ENCODE results near the gene TCF12.

Gene TCF12

DNA sequence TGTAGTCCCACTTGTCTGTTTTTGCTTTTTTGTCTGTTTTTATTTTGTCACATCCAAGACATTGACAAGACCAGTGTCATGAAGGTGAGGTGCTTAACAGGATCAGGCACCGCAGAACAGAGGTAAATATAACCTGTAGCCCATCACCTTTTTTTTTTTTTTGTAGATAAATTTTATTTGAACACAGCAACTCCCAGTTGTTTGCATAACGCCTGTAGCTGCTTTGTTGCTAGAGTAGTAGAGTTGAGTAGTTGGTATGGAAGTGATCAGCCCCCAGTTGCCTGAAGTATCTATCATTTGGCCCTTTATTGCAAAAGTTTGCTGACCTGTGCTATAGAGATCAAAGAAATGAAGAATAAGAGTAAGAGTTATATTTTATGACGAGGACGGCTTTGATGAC, 135.0 kb downstream of the TCF12 start:
- H3K27ac ChIP-seq (replicated peaks): no peak overlapping the region
- no peak overlapping the region for H3K4me3 ChIP-seq (replicated peaks; ENCODE audit: insufficient read depth, low read length)
- TF ChIP-seq, protein P1, sequence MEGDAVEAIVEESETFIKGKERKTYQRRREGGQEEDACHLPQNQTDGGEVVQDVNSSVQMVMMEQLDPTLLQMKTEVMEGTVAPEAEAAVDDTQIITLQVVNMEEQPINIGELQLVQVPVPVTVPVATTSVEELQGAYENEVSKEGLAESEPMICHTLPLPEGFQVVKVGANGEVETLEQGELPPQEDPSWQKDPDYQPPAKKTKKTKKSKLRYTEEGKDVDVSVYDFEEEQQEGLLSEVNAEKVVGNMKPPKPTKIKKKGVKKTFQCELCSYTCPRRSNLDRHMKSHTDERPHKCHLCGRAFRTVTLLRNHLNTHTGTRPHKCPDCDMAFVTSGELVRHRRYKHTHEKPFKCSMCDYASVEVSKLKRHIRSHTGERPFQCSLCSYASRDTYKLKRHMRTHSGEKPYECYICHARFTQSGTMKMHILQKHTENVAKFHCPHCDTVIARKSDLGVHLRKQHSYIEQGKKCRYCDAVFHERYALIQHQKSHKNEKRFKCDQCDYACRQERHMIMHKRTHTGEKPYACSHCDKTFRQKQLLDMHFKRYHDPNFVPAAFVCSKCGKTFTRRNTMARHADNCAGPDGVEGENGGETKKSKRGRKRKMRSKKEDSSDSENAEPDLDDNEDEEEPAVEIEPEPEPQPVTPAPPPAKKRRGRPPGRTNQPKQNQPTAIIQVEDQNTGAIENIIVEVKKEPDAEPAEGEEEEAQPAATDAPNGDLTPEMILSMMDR (IDR thresholded peaks at IDR 0.05; ENCODE audit: insufficient read depth, low read length): no peak
- TF ChIP-seq SPI1 (IDR thresholded peaks at IDR 0.05; ENCODE audit: borderline replicate concordance, low read depth) (no peak), POLR2AphosphoS5 (IDR thresholded peaks at IDR 0.05; ENCODE audit: low read depth) (no peak), GABPA (IDR thresholded peaks at IDR 0.05; ENCODE audit: low read depth) (no peak)
- TF ChIP-seq, protein P2, sequence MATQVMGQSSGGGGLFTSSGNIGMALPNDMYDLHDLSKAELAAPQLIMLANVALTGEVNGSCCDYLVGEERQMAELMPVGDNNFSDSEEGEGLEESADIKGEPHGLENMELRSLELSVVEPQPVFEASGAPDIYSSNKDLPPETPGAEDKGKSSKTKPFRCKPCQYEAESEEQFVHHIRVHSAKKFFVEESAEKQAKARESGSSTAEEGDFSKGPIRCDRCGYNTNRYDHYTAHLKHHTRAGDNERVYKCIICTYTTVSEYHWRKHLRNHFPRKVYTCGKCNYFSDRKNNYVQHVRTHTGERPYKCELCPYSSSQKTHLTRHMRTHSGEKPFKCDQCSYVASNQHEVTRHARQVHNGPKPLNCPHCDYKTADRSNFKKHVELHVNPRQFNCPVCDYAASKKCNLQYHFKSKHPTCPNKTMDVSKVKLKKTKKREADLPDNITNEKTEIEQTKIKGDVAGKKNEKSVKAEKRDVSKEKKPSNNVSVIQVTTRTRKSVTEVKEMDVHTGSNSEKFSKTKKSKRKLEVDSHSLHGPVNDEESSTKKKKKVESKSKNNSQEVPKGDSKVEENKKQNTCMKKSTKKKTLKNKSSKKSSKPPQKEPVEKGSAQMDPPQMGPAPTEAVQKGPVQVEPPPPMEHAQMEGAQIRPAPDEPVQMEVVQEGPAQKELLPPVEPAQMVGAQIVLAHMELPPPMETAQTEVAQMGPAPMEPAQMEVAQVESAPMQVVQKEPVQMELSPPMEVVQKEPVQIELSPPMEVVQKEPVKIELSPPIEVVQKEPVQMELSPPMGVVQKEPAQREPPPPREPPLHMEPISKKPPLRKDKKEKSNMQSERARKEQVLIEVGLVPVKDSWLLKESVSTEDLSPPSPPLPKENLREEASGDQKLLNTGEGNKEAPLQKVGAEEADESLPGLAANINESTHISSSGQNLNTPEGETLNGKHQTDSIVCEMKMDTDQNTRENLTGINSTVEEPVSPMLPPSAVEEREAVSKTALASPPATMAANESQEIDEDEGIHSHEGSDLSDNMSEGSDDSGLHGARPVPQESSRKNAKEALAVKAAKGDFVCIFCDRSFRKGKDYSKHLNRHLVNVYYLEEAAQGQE (IDR thresholded peaks at IDR 0.05; ENCODE audit: insufficient replicate concordance, low read depth): no peak
- DNase-seq (ENCODE audit: low read depth in 1 of 2, low spot score in 1 of 2): no peak
- no peaks in the 10 kb centered on the region for H3K27me3 ChIP-seq (ENCODE audit: insufficient read depth, poor library complexity, severe bottlenecking)

DNA sequence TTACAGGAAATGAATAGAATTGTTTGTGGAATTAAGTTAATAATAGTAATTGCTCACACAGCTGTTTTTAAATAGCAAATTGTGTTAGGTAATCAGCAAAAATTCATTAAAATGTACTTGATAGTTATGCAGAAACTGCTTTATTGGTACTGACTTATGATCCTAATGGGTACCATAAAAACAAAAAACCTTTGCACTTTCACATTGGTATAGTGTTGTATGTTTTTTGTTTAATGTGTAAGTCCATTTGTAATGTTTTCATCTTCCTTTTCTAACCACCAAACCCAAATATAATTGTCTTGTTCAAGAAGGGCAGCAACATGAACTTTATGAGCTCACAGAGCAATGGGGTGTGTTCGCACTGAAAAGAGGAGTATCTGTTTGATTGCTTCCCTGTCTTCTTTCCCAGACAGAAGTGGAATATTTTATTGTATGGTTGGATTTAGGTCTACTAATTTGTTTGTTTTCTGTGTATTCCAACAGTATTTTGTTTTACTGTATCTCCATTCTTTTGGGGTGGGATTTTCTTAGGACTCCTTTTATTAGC, 135.8 kb downstream of the TCF12 start:
- Histone ChIP-seq H3K4me3 (replicated peaks; ENCODE audit: insufficient read depth, low read length) (no peak overlapping the region), H3K27ac (replicated peaks) (no peak overlapping the region), H3K27me3 (ENCODE audit: insufficient read depth, poor library complexity, severe bottlenecking) (no peaks in the 10 kb centered on the region)
- TF ChIP-seq, protein P1 (IDR thresholded peaks at IDR 0.05; ENCODE audit: insufficient read depth, low read length): no peak
- TF ChIP-seq SPI1 (IDR thresholded peaks at IDR 0.05; ENCODE audit: borderline replicate concordance, low read depth) (no peak), GABPA (IDR thresholded peaks at IDR 0.05; ENCODE audit: low read depth) (no peak), POLR2AphosphoS5 (IDR thresholded peaks at IDR 0.05; ENCODE audit: low read depth) (no peak)
- TF ChIP-seq, protein P2 (IDR thresholded peaks at IDR 0.05; ENCODE audit: insufficient replicate concordance, low read depth): no peak
- DNase-seq (ENCODE audit: low read depth in 1 of 2, low spot score in 1 of 2): no peak

DNA sequence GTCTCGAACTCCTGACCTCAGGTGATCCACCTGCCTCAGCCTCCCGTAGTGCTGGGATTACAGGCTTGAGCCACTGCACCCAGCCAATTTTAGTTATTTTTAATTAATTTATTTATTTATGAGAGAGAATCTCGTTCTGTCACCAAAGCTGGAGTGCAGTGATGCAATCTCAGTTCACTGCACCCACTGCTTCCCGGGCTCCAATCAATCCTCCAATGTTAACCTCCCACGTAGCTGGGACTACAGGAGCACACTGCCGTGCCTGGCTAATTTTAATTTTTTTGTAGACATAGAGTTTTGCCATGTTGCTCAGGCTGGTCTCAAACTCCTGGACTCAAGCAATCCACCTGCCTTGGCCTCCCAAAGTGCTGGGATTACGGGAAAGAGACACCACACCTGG, 137.9 kb downstream of the TCF12 start:
- Histone ChIP-seq H3K4me3 (replicated peaks; ENCODE audit: insufficient read depth, low read length) (no peak overlapping the region), H3K27ac (replicated peaks) (no peak overlapping the region), H3K27me3 (ENCODE audit: insufficient read depth, poor library complexity, severe bottlenecking) (no peaks in the 10 kb centered on the region)
- no peak for DNase-seq (ENCODE audit: low read depth in 1 of 2, low spot score in 1 of 2)
- no peak for TF ChIP-seq SPI1 (IDR thresholded peaks at IDR 0.05; ENCODE audit: borderline replicate concordance, low read depth)
- TF ChIP-seq POLR2AphosphoS5 (IDR thresholded peaks at IDR 0.05; ENCODE audit: low read depth): no peak
- TF ChIP-seq, protein P2 (IDR thresholded peaks at IDR 0.05; ENCODE audit: insufficient replicate concordance, low read depth): no peak
- TF ChIP-seq GABPA (IDR thresholded peaks at IDR 0.05; ENCODE audit: low read depth): no peak
- TF ChIP-seq, protein P1 (IDR thresholded peaks at IDR 0.05; ENCODE audit: insufficient read depth, low read length): no peak

All from HL-60 (cell line).